ENCODE results near the gene DPH3.

Gene DPH3

GRCh38 chr3:16280671-16281070 is 15.9 kb upstream of the DPH3 start:
- DNase-seq (ENCODE audit: low spot score) = no peak
- H3K27ac ChIP-seq = no peak overlapping the region
- TF ChIP-seq CTCF (IDR thresholded peaks at IDR 0.05) = no peak
- H3K4me3 ChIP-seq = no peak overlapping the region

GRCh38 chr3:16279010-16279801 is 14.5 kb upstream of the DPH3 start:
- TF ChIP-seq CTCF (IDR thresholded peaks at IDR 0.05) = no peak
- no peak overlapping the region for H3K27ac ChIP-seq
- DNase-seq (ENCODE audit: low spot score) = no peak

GRCh38 chr3:16277471-16277870 is 12.7 kb upstream of the DPH3 start:
- TF ChIP-seq CTCF (IDR thresholded peaks at IDR 0.05) = no peak
- H3K27ac ChIP-seq = no peak overlapping the region

More at GRCh38 chr3:16279010-16279801, 14.5 kb upstream of the DPH3 start:
- H3K4me3 ChIP-seq = no peak overlapping the region

GRCh38 chr3:16273867-16274266 is 9.1 kb upstream of the DPH3 start:
- no peak for DNase-seq (ENCODE audit: low spot score)
- Histone ChIP-seq H3K27ac (no peak overlapping the region), H3K4me3 (no peak overlapping the region)
- TF ChIP-seq CTCF (IDR thresholded peaks at IDR 0.05) = no peak

More at GRCh38 chr3:16277471-16277870, 12.7 kb upstream of the DPH3 start:
- no peak for DNase-seq (ENCODE audit: low spot score)
- H3K4me3 ChIP-seq = no peak overlapping the region

GRCh38 chr3:16272588-16272987 is 7.8 kb upstream of the DPH3 start:
- Histone ChIP-seq H3K27ac (no peak overlapping the region), H3K4me3 (no peak overlapping the region)
- TF ChIP-seq CTCF (IDR thresholded peaks at IDR 0.05) = no peak
- no peak for DNase-seq (ENCODE audit: low spot score)

GRCh38 chr3:16270855-16271254 is 6.1 kb upstream of the DPH3 start:
- no peak overlapping the region for H3K4me3 ChIP-seq
- no peak for DNase-seq (ENCODE audit: low spot score)
- no peak overlapping the region for H3K27ac ChIP-seq
- no peak for TF ChIP-seq CTCF (IDR thresholded peaks at IDR 0.05)

- no peak for TF ChIP-seq CTCF (IDR thresholded peaks at IDR 0.05)
- DNase-seq (ENCODE audit: low spot score) = no peak
- Histone ChIP-seq H3K4me3 (no peak overlapping the region), H3K27ac (no peak overlapping the region)
Measured at GRCh38 chr3:16266714-16267113, 2.0 kb upstream of the DPH3 start.

Measured in coronary artery (tissue), 2 donors.